HG03159 (cell line): ENCODE measurements around the gene PPP2R1B.
"Not testable (repeated sequence)": the region's sequence is repeated elsewhere in the genome, so short reads cannot be mapped to it uniquely, and the experiment has no call there.

ENCODE experiments used
- ATAC-seq: cut with Tn5 transposase; IDR thresholded peaks from one replicate; pipeline ENCODE4 v1.9.1; 2021; ENCODE audit warnings: mild to moderate bottlenecking, moderate library complexity; ENCODE audit not compliant: unreplicated experiment

Gene PPP2R1B

DNA sequence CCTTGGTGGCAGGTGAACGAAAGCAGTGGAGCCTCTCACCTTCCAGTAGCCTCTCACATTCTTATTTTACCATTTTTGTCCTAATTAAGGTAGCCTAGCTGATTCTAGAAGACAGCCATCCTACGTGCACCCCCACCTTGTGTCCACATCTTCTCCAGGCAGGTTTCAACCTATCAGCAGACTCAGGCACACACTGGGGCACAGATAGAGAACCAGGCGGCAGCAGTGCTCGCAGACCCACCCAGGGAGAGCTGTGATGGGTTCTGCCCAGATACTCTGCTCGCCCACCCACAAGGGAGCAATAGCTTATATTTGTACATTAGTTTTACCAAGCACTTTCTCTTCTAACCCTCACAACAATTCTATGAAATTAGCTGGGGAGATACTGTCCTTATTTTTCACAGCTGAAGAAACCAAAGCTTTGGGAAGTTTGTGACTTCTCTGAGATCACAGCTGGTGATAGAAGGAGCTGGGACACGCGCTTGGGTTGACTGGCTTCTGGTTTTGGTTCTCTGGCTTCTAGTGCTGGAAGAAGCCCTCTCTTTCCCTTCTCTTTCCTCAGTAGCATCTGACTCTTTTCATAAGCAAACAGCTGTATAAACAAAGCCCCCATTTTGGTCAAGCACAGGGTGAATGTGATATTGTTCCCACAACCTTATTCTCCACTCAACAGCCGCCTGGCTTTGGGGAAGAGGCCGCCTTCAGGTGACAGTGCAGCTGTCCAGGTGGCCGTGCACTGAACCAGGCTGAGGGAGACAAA lies 36.9 kb downstream of the PPP2R1B start:
- no peak for ATAC-seq

DNA sequence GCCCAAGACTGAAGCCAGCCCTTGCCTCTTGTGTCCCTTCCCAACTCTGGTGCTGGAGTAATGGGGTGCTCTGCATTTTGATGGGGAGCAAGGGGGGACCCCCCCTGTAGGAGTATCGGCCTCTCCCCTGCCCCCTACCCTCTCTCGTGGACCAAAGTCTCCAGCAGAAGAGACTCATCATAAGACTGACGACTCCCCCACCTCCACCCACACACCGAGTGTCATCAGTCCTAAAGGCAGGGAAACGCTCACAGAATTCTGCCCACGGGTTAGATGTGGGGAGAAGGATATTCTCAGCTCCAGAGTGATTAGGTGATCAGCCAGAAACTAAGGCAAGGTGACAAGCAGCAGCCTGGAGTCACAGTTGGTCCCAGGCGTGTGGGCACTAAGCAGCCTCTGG lies 38.8 kb downstream of the PPP2R1B start:
- no peak for ATAC-seq

DNA sequence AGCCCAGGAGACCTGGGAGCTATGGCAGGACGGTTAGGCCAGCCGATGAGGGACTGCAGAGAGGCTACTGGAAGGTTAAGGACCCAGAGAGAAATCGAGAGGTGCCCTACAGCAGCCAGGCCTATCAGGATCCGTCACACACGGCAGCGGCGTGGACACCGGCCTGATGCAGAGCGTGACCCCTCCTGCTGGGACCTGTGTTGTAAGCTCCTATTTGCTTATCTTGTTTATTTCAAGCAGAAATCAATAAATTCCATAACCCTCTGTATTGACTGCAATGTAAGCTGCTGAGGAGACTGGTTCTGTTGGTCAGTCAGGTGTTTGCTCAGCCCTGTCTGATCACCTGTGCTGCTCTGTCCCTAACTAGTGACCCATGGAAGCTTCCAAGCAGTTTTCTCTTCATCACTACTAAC lies 39.9 kb downstream of the PPP2R1B start:
- no peak for ATAC-seq

DNA sequence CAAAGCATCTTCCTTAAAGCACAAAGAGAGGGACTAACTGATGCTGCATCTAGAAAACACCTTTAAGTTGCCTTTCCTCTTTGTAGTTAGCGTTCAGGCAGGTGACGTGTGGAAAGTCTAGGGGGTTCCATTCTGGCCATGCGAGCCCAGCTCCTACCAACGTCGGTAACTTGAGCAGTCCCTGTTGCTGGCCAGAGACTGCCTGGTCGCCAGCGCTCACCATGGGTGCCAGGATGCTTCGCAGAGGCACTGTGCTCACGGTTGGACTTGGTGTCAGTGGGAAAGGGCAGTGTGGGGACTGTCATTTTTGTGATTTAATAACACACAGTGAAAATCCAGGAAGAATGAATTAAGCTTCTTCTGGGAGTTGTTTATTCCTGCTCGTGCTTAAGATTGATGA lies 40.6 kb downstream of the PPP2R1B start:
- ATAC-seq: no peak

DNA sequence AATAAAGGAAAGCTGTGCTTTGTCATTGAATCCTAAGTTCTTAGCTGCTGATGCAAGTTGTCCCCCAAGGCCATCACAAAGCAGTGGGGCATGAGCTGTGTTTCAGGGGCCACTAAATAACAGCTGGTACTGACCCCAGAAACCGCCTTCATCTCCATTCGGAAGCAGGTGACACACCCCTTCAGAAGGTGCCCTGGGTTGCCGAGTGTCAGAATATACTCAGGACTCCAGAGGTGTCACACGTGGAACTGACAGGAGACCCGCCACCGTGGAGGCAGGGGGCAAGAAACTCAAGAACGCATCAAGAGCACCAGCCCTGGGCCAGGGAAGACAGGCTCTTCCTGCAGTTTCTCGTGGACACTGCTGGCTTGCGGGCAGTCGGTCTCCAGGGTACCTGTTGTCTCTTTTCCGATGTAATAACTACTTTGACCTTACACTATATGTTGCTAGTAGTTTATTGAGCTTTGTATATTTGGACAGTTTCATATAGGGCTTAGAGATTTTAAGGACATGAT lies 41.5 kb downstream of the PPP2R1B start:
- ATAC-seq: no peak

DNA sequence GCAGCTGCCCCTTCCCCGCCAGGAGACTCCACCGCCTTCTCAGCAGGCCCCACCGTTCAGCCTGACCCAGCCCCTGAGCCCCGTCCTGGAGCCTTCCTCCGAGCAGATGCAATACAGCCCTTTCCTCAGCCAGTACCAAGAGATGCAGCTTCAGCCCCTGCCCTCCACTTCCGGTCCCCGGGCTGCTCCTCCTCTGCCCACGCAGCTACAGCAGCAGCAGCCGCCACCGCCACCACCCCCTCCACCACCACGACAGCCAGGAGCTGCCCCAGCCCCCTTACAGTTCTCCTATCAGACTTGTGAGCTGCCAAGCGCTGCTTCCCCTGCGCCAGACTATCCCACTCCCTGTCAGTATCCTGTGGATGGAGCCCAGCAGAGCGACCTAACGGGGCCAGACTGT lies 42.6 kb downstream of the PPP2R1B start:
- ATAC-seq: no peak

DNA sequence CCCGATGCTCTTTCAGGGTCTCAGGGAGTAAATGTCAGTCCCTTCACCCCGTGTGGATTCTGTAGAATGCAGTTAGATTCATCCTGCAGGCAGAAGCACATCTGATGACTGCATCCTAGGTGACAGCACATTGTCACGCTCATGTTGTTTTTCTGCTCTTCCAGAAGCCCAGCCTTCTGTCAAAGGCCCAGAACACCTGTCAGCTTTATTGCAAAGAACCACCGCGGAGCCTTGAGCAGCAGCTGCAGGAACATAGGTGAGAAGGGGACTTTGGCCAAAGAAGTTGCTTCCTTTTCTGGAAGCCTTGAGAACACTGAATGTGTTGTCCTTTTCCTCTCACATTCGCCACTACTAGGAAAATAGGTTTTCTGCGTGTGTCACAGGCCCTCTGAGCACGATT lies 43.7 kb downstream of the PPP2R1B start:
- ATAC-seq: no peak

DNA sequence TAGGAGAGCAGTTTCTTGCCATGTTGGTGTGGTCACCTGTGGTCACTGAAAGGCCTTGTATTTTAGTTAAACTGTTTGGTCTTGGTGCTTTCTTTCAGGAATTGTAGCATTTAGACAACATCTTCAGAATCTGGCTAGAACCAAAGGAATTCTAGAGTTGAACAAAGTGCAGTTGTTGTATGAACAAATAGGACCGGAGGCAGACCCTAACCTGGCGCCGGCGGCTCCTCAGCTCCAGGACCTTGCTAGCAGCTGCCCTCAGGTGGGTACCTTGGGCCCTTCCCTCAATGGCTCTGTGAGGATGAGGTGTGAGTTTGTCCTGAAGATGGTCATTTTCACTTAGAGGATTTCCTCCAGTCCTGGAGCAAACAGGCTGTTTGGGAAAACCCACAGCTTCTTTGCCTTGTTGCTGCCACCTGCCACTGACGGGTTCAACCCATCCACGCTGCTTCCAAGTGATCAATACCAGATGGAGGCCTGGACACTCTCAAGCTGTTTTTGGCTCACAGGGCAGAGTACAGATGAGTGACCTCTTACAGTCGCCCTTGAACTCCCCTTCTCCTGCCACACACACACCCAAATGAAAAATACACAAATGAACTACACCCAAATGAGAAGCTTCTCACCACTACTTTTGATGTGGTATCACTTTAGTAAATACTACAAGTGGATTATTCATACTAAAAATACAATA lies 45.2 kb downstream of the PPP2R1B start:
- no peak for ATAC-seq

DNA sequence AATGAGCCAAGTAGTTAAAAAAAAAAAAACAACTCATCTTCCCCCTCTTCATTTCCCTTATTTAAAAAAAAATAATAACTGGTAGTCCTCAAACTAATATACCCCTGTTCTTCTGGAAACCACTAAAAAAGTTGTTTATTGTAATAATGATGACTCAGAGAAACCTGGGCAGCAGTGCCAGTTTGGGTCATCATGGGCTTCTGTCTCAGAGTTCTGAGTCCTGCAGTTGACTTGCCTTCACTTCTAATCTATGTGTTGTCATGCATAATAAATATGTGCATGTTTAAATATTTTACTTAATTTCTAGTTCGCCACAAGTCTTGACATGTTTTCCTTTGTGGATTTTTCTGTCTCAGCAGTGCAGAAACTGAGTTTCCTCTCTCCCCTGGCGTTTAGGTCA lies 46.8 kb downstream of the PPP2R1B start:
- no peak for ATAC-seq

DNA sequence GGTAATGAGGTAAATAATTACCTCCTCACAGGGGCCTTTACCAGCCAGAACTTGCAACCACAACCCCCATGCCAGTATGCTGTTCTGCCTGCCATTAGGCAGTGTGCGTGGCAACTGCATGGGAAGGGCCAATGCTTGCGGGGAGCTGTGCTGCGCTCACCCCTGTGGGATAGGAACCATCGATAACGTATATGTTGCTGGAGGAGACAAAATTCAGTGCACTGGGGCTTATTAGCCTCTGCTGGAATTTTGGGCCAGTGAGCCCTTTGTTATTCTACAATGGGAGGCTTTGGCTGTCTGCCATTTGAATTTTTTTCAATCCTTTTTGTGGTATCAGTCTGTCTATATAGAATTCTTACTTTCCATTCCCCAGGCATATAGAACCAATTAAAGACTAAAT lies 47.3 kb downstream of the PPP2R1B start:
- ATAC-seq: no peak

DNA sequence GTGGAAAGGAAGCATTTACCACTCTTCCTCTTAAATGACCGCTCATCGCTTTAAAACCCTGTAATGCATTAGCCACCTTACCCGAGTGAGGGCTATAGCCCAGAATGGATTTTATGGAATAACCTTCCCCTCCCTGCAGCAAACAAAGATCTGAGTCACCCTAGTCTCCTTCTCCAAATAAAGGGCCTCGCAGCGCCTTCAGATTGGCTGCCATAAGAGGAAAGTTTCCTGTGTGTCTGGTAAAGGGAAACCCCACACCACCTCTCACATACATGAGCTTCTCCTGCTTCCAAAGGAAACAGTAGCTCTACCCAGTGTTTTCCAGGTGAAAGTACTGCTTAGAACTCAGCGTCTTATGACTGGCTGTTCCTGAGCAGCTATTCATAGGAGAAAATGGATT lies 47.8 kb downstream of the PPP2R1B start:
- no peak for ATAC-seq

DNA sequence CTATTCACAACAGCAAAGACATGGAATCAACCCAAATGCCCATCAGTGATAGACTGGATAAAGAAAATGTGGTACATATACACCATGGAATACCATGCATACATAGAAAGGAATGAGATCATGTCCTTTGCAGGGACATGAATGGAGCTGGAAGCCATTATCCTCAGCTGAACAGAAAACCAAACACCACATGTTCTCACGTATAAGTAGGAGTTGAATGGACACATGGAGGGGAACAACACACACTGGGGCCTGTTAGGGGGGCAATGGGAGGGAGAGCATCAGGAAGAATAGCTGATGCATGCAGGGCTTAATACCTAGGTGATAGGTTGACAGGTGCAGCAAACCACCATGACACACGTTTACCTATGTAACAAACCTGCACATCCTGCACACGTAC lies 48.5 kb downstream of the PPP2R1B start:
- not testable (repeated sequence) for ATAC-seq

DNA sequence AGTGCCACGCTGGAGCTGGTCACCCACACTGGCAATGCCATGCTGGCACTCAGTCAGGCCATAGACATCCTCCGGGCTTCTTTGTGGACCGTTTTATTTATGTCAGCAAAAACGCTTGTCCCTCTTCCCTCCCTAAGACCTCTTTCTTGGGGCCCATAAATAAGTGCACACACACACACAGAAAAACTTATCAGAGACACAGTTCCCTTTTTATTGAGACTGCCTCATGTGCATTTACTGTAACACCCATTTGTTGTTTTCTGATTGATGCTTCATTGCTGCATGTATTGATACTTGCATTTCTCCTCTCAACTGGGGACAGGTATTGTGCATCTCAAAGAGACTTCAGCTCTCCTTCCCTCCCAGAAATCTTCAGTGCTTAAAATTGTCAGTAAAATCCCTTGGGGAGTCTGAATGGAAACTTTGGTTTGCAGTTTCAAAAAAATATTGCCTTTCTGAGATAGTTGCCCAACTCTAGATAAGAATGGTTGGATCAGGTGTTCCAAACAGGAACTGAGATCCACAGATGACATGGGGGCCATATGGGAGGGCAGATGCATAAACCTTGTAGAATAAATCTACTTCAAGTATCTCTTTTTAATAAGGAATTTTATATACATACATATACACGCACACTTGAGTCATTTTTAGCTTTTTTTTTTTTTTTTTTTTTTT lies 50.9 kb downstream of the PPP2R1B start:
- ATAC-seq: no peak

DNA sequence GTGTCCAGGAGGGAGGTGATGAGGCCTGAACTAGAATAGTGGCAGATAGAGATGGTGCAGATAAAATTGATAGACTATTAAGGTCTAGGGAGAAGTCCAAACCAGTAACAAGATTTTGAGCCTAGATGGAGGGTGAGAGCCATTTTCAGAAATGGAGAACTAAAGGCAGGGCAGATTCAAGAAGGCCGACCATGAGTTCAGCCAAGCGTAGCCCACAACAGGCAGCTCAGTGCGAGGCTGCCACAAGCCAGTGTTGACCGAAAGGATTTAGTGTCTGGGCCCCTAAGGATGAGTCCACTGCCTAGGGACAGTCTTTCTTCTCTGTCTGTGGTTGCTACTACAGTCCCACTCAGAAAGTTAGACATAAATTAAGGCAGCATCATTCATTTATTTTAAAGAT lies 51.7 kb downstream of the PPP2R1B start:
- ATAC-seq: no peak

DNA sequence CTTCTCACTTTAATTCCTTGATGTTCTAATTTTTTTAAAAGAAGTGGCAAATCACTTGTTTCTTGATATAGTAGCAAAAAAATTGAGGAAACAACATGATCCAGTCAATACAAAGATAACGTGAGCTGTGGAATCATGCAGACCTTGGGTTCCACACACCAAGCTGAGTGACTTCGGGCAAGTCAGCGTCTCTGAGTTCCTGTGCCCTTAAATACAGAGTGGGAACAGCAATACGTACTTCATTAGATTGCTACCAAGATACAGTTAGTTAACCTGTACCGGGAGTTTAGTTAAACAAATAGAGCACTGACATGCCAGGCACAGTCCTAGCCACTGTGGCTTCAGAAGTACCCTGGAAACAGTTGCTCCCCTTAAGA lies 58.5 kb downstream of the PPP2R1B start:
- ATAC-seq: no peak

DNA sequence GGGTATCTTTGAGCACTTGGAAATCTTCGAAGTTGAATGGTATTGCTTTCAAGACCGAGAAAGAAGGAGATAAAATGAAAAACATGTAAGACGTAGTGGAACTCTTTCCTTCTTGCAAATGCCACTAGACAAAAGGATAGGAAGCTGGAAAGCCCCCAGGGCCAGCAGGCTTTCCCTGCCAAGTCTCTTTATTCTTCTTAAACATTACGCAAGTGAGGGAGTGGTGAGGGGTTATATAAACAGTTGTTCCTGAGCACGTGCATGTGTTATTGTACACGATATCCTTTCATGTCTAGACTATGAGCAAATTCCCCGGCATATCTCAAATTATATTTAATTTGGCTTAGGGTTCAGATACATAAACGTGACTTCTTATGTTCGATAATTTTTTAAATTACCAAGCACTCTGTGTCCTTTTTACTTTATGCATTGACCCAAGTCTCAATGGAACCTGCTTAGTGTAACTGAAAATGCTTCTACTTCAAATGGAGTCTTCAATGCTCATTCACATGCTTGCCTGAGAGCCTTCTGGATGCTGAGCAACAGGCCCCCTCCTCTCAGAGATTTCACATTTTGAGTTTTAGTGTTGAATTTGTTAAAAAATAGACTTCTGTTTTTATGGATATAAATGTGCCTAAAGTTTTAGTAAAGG lies 59.0 kb downstream of the PPP2R1B start:
- no peak for ATAC-seq

DNA sequence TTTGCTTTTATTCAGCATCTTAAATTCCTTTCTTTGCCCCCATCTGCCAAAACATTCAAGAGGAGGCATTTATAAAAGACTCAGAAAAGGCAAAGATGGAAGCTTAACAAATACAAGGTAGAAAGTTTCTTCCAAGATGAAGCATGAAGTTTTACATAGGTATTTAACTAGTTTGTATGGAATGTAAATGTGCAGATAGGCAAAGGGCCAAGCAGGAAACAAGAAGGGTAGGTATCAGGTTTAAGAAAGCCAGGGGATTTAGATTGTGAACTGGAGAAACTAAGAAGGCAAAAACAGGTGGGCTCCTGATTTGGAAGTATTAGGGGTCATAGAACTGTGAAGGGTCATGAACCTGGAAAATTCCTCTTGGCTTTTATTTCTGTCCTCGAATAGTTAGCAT lies 62.6 kb downstream of the PPP2R1B start:
- no peak for ATAC-seq

DNA sequence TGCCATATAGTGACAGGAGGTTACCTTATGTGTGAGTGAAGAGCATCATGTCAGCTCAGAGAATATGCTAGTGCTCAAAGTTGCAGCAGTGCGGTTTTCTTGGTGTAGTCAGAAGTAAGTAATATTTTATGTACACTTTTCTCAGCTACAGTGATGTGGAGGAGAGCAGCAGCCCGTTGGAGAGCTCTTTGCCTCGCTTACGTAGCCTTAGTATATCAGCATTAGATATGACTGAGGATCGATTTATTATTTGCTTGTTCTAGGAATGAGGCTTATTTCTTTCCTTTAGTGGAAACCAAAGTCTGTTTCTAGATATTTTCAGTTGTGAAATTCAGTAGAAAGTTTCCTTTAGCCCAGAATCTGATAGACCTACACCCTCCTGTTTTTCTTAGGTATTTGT lies 63.6 kb downstream of the PPP2R1B start:
- no peak for ATAC-seq

DNA sequence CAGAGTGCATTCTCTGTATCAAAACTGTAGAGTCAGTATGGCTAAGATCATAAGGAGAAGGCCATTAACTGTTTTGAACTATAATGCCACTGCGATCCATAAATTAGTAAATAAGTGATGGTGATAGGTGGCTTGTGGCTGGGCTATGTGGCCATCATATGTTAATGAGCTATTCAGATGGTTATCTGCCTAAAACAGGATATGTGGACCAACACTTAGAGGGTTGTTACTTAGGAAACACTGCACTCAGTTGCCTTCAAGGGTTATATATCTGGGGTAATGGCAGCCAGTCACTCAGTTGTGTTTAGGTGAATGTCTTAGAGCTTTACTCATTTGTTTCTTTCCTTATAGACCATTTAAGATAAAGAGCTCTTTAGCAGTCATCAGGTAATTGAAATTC lies 66.0 kb downstream of the PPP2R1B start:
- ATAC-seq: no peak

DNA sequence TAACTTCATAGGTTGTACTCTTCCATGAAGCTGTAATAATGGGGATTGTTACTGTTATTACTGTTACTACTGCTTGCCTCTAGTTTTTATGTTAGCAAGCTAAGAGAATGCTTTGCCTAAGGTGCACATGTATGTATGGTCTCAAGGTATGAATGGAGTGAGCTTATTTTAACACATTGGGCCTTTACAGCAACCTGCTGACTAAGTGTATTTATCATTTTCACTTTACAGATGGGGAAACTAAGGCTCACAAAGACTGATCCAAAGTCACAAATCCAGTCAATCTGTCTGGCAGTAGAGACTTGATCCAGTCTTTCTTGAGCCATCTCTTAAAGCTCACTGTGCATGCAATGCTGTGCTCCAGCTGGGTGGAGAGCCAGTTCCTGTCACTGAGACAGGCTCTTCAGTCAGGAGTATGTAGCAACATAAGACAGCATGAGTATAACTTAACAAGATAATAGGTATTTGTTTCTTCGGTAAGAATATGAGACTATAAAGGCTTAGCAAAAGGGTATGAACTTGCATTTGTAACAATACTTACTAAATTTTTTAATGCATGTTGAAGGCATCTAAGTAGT lies 66.5 kb downstream of the PPP2R1B start:
- no peak for ATAC-seq
